ENCODE results near the gene SURF6. TPM values are rescaled to one million over a fixed set of nuclear protein-coding genes. Genes with fewer than 3 reads are reported as not detected.
"Not testable (repeated sequence)": the region's sequence is repeated elsewhere in the genome, so short reads cannot be mapped to it uniquely, and the experiment has no call there.

The SURF6 gene
- polyA plus RNA-seq, 3 donors, result 0.75 to 12.9 (median 2.9) TPM

DNA sequence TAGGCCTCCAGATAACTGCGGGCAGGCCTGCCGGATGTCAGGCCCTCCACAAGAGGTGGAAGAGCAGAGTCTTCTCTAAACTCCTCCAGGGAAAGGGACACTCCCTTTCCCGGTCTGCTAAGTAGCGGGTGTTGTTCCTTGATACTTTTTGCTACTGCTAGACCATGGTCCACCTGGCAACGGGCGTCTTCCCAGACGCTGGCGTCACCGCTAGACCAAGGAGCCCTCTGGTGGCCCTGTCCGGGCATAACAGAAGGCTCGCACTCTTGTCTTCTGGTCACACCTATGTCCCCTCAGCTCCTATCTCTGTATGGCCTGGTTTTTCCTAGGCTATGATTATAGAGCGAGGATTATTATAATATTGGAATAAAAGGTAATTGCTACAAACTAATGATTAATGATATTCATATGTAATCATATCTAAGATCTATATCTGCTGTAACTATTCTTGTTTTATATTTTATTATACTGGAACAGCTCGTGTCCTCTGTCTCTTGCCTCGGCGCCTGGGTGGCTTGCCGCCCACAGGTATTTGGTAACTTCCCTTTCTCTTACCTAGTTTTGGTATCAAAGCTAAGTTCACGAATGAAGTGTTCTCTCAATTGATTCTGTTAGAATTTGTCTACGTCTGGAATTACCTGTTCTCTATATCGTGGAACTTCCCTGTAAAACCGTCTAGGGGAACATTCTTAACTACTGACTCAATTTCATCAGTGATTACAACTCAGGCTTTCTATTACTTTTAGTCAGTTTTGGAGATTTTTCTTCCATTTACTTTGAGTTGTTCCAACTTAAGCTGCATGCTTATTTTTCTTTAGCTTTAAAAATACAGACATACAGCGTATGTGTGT is 6.5 kb downstream of the SURF6 start:
- not testable (repeated sequence) for H3K79me2 ChIP-seq (ENCODE audit: insufficient read depth, low read length); H3K4me1 Mint-ChIP-seq; DNase-seq; H2AFZ ChIP-seq (ENCODE audit: insufficient read depth, low read depth, low read length, poor library complexity, severe bottlenecking); H3K9me3 ChIP-seq (replicated peaks in 1 of 2; ENCODE audit: control insufficient read depth in 1 of 2, insufficient read depth in 1 of 2, low read length in 2 of 2); H3K4me3 Mint-ChIP-seq; H3K4me1 ChIP-seq (ENCODE audit: control insufficient read depth in 1 of 2, insufficient read depth in 2 of 2, low read length in 2 of 2); H3K4me2 ChIP-seq (replicated peaks; ENCODE audit: extremely low read depth, low read length, poor library complexity, severe bottlenecking); H3K9ac ChIP-seq (ENCODE audit: insufficient read depth, low read length, poor library complexity, severe bottlenecking); H3K4me3 ChIP-seq (replicated peaks in 1 of 3; ENCODE audit: low read depth in 2 of 3, low read length in 3 of 3); H3K27me3 Mint-ChIP-seq (ENCODE audit: low read depth in 3 of 3); H3K27ac ChIP-seq (ENCODE audit: low read depth in 1 of 2, low read length in 2 of 2); H3K9me3 Mint-ChIP-seq; H3K27me3 ChIP-seq (ENCODE audit: control insufficient read depth in 2 of 2, insufficient read depth in 2 of 2, low read length in 2 of 2); H3K27ac Mint-ChIP-seq
- WGBS (ENCODE audit: insufficient coverage), result 42% methylated on average over 9 of the region's 21 CpGs
- Histone ChIP-seq H3K36me3 (replicated peaks in 1 of 2; ENCODE audit: control insufficient read depth in 1 of 2, insufficient read depth in 2 of 2, low read length in 2 of 2) (peaks cover 37 to 49% of the 10 kb centered on the region in 2 donors), H4K20me1 (ENCODE audit: insufficient read depth, low read length) (peaks cover 35% of the 10 kb centered on the region)
- H3K36me3 Mint-ChIP-seq, result peaks cover 41 to 50% of the 10 kb centered on the region in 2 donors
- TF ChIP-seq, protein P1, sequence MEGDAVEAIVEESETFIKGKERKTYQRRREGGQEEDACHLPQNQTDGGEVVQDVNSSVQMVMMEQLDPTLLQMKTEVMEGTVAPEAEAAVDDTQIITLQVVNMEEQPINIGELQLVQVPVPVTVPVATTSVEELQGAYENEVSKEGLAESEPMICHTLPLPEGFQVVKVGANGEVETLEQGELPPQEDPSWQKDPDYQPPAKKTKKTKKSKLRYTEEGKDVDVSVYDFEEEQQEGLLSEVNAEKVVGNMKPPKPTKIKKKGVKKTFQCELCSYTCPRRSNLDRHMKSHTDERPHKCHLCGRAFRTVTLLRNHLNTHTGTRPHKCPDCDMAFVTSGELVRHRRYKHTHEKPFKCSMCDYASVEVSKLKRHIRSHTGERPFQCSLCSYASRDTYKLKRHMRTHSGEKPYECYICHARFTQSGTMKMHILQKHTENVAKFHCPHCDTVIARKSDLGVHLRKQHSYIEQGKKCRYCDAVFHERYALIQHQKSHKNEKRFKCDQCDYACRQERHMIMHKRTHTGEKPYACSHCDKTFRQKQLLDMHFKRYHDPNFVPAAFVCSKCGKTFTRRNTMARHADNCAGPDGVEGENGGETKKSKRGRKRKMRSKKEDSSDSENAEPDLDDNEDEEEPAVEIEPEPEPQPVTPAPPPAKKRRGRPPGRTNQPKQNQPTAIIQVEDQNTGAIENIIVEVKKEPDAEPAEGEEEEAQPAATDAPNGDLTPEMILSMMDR (IDR thresholded peaks at IDR 0.05), result peak; percentile 68
- intact Hi-C loops (cut with micrococcal nuclease), result loop anchor here in 1 of 2 donors (10.0 kb wide), 2 partner anchors 145 to 385 kb away; partner anchors contain the start of gene TSC1

- Histone ChIP-seq H3K9ac (ENCODE audit: insufficient read depth, low read length, poor library complexity, severe bottlenecking) (no peak overlapping the region), H3K36me3 (replicated peaks in 1 of 2; ENCODE audit: control insufficient read depth in 1 of 2, insufficient read depth in 2 of 2, low read length in 2 of 2) (peaks cover 22 to 33% of the 10 kb centered on the region in 2 donors), H3K4me1 (ENCODE audit: control insufficient read depth in 1 of 2, insufficient read depth in 2 of 2, low read length in 2 of 2) (no peaks in the 10 kb centered on the region), H3K4me2 (replicated peaks; ENCODE audit: extremely low read depth, low read length, poor library complexity, severe bottlenecking) (no peak overlapping the region), H4K20me1 (ENCODE audit: insufficient read depth, low read length) (peaks cover 19% of the 10 kb centered on the region), H3K4me3 (replicated peaks in 1 of 3; ENCODE audit: low read depth in 2 of 3, low read length in 3 of 3) (no peak overlapping the region), H3K79me2 (ENCODE audit: insufficient read depth, low read length) (no peaks in the 10 kb centered on the region), H3K27ac (ENCODE audit: low read depth in 1 of 2, low read length in 2 of 2) (no peak overlapping the region), H2AFZ (ENCODE audit: insufficient read depth, low read depth, low read length, poor library complexity, severe bottlenecking) (no peak overlapping the region), H3K27me3 (ENCODE audit: control insufficient read depth in 2 of 2, insufficient read depth in 2 of 2, low read length in 2 of 2) (no peaks in the 10 kb centered on the region), H3K9me3 (replicated peaks in 1 of 2; ENCODE audit: control insufficient read depth in 1 of 2, insufficient read depth in 1 of 2, low read length in 2 of 2) (no peaks in the 10 kb centered on the region)
- Mint-ChIP-seq H3K27ac (no peak overlapping the region), H3K27me3 (ENCODE audit: low read depth in 3 of 3) (peaks cover 1 to 5% (median 4%) of the 10 kb centered on the region in 3 donors), H3K9me3 (peaks cover 0 to 4% (median 0%) of the 10 kb centered on the region in 7 donors), H3K36me3 (peaks cover 27 to 35% of the 10 kb centered on the region in 2 donors), H3K4me1 (peaks cover 5% of the 10 kb centered on the region), H3K4me3 (no peak overlapping the region)
- TF ChIP-seq, protein P1 (IDR thresholded peaks at IDR 0.05), result no peak
- WGBS (ENCODE audit: insufficient coverage), result 94% methylated on average over 7 of the region's 10 CpGs
- DNase-seq, result no peak
- intact Hi-C loops (cut with micrococcal nuclease), result no loop called here
Observed at GRCh38 chr9:133327834-133328484, 8.0 kb downstream of the SURF6 start.

- peaks cover 18 to 25% of the 10 kb centered on the region in 2 donors for H3K36me3 Mint-ChIP-seq
- H3K27me3 ChIP-seq (ENCODE audit: control insufficient read depth in 2 of 2, insufficient read depth in 2 of 2, low read length in 2 of 2); H3K27me3 Mint-ChIP-seq (ENCODE audit: low read depth in 3 of 3); H3K27ac Mint-ChIP-seq; H2AFZ ChIP-seq (ENCODE audit: insufficient read depth, low read depth, low read length, poor library complexity, severe bottlenecking); H3K4me3 ChIP-seq (replicated peaks in 1 of 3; ENCODE audit: low read depth in 2 of 3, low read length in 3 of 3); H3K4me1 Mint-ChIP-seq; H3K4me2 ChIP-seq (replicated peaks; ENCODE audit: extremely low read depth, low read length, poor library complexity, severe bottlenecking); DNase-seq; H3K9ac ChIP-seq (ENCODE audit: insufficient read depth, low read length, poor library complexity, severe bottlenecking); H3K79me2 ChIP-seq (ENCODE audit: insufficient read depth, low read length); H3K4me1 ChIP-seq (ENCODE audit: control insufficient read depth in 1 of 2, insufficient read depth in 2 of 2, low read length in 2 of 2); H3K27ac ChIP-seq (ENCODE audit: low read depth in 1 of 2, low read length in 2 of 2); intact Hi-C loops (cut with micrococcal nuclease); H3K9me3 Mint-ChIP-seq; H3K9me3 ChIP-seq (replicated peaks in 1 of 2; ENCODE audit: control insufficient read depth in 1 of 2, insufficient read depth in 1 of 2, low read length in 2 of 2); H3K4me3 Mint-ChIP-seq: not testable (repeated sequence)
- Histone ChIP-seq H3K36me3 (replicated peaks in 1 of 2; ENCODE audit: control insufficient read depth in 1 of 2, insufficient read depth in 2 of 2, low read length in 2 of 2) (peaks cover 12 to 24% of the 10 kb centered on the region in 2 donors), H4K20me1 (ENCODE audit: insufficient read depth, low read length) (peaks cover 13% of the 10 kb centered on the region)
- 92% methylated on average over 4 of the region's 6 CpGs for WGBS (ENCODE audit: insufficient coverage)
Observed at GRCh38 chr9:133327021-133327420, 9.0 kb downstream of the SURF6 start.
